BLaER1 (cell line): ENCODE measurements around the gene E2F4.

ENCODE experiments used
- H3K27ac ChIP-seq: shearing (Covaris generic); formaldehyde crosslinking; 2 replicates; pipeline ENCODE4 v1.8.1; 2022
- H3K27me3 ChIP-seq: shearing (Covaris generic); formaldehyde crosslinking; 2 replicates; pipeline ENCODE4 v1.8.1; 2022
- H3K36me3 ChIP-seq: shearing (Covaris generic); formaldehyde crosslinking; 2 replicates; pipeline ENCODE4 v1.8.1; 2022
- H3K4me1 ChIP-seq: shearing (Covaris generic); formaldehyde crosslinking; 2 replicates; pipeline ENCODE4 v1.8.1; 2022
- H3K4me2 ChIP-seq: shearing (Covaris generic); formaldehyde crosslinking; 2 replicates; pipeline ENCODE4 v1.8.1; 2022
- H3K4me3 ChIP-seq: shearing (Covaris generic); formaldehyde crosslinking; 2 replicates; pipeline ENCODE4 v1.8.1; 2022
- H3K9ac ChIP-seq: shearing (Covaris generic); formaldehyde crosslinking; 2 replicates; pipeline ENCODE4 v1.8.1; 2022
- H3K9me3 ChIP-seq: shearing (Covaris generic); formaldehyde crosslinking; 2 replicates; pipeline ENCODE4 v1.8.1; 2022
- H4K20me1 ChIP-seq: shearing (Covaris generic); formaldehyde crosslinking; 2 replicates; pipeline ENCODE4 v1.8.1; 2022
- Cebpa-rat ChIP-seq: shearing (Covaris generic); IDR thresholded peaks from 2 replicates; pipeline ENCODE4 v1.8.1; 2022

Gene E2F4

GRCh38 chr16:67191995-67192681 lies at the start of gene E2F4:
E2F4 (plus strand) TSS chr16:67192155; CDS start chr16:67192228, 73 bp downstream.
- Histone ChIP-seq H3K4me3 (peak within 1 kb of the TSS; percentile 100), H3K9me3 (no peaks in the 10 kb centered on the region), H3K36me3 (peaks cover 42% of the 10 kb centered on the region), H3K9ac (peak within 1 kb of the TSS; percentile 99), H4K20me1 (peaks cover 49% of the 10 kb centered on the region), H3K4me2 (peak within 1 kb of the TSS; percentile 96), H3K27ac (peak within 1 kb of the TSS; percentile 97), H3K4me1 (peaks cover 51% of the 10 kb centered on the region), H3K27me3 (no peaks in the 10 kb centered on the region)
- no peak for TF ChIP-seq Cebpa-rat

DNA sequence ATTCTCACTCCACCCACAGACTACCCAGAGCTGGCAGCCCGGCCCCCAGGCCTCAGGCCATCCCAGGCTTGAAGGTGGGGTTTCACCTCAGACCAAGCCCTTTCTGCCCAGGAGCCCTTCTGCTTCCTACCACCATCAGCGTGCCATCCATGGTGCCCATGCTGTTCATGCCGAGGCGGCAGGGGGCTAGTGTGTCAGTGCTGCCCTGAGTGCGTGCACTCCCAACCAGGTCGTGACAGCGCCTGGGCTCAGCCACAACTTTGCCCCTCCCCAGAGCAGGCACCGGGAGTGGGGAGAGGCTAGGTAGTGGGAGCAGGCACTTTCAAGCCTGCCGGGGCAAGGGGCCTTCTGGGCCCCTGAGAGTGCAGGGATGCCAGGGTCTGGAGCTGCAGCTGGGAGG lies 49.6 kb upstream of the E2F4 start:
- H3K9me3 ChIP-seq, result no peaks in the 10 kb centered on the region
- peaks cover 100% of the 10 kb centered on the region for H3K36me3 ChIP-seq
- no peak overlapping the region for H3K4me2 ChIP-seq
- no peak for TF ChIP-seq Cebpa-rat
- H4K20me1 ChIP-seq, result peaks cover 29% of the 10 kb centered on the region
- no peaks in the 10 kb centered on the region for H3K27me3 ChIP-seq
- no peaks in the 10 kb centered on the region for H3K4me1 ChIP-seq
- no peak overlapping the region for H3K27ac ChIP-seq
- no peak overlapping the region for H3K4me3 ChIP-seq
- H3K9ac ChIP-seq, result no peak overlapping the region

DNA sequence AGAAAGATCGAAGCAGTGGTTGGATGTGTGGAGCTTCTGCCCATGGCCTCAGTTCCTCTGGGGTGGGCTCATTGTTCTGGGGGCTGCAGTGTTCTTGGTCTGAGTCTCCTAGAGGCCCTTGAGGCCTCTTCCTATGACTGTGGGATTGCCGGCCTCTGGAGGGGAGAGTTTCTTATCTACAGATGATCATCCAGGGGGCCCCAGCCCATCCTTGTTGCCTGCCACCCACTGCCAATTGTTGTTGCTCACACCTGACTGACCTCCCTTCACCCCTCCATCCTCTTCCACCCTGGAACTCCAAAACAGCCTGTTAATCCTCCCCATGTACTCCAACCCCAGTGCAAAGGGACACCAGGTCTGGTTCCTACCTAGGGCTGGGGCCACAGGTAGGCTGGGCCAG lies 47.0 kb upstream of the E2F4 start:
- Histone ChIP-seq H3K9ac (0 out of 2 replicates have a peak overlapping the region, but pooled peaks have one; percentile 10), H4K20me1 (peaks cover 55% of the 10 kb centered on the region), H3K4me2 (no peak overlapping the region), H3K36me3 (peaks cover 100% of the 10 kb centered on the region), H3K9me3 (peaks cover 6% of the 10 kb centered on the region; the same call in 1 of the 2 replicates), H3K27ac (no peak overlapping the region), H3K4me3 (no peak overlapping the region), H3K4me1 (no peaks in the 10 kb centered on the region), H3K27me3 (peaks cover 13% of the 10 kb centered on the region)
- TF ChIP-seq Cebpa-rat, result no peak

- Histone ChIP-seq H3K27me3 (peaks cover 21% of the 10 kb centered on the region), H3K9me3 (peaks cover 6% of the 10 kb centered on the region; the same call in 1 of the 2 replicates), H3K4me2 (no peak overlapping the region), H3K4me3 (no peak overlapping the region), H4K20me1 (peaks cover 63% of the 10 kb centered on the region), H3K27ac (no peak overlapping the region), H3K9ac (no peak overlapping the region), H3K4me1 (peaks cover 8% of the 10 kb centered on the region), H3K36me3 (peaks cover 96% of the 10 kb centered on the region)
- no peak for TF ChIP-seq Cebpa-rat
Measured at GRCh38 chr16:67145746-67146145, 46.2 kb upstream of the E2F4 start.

DNA sequence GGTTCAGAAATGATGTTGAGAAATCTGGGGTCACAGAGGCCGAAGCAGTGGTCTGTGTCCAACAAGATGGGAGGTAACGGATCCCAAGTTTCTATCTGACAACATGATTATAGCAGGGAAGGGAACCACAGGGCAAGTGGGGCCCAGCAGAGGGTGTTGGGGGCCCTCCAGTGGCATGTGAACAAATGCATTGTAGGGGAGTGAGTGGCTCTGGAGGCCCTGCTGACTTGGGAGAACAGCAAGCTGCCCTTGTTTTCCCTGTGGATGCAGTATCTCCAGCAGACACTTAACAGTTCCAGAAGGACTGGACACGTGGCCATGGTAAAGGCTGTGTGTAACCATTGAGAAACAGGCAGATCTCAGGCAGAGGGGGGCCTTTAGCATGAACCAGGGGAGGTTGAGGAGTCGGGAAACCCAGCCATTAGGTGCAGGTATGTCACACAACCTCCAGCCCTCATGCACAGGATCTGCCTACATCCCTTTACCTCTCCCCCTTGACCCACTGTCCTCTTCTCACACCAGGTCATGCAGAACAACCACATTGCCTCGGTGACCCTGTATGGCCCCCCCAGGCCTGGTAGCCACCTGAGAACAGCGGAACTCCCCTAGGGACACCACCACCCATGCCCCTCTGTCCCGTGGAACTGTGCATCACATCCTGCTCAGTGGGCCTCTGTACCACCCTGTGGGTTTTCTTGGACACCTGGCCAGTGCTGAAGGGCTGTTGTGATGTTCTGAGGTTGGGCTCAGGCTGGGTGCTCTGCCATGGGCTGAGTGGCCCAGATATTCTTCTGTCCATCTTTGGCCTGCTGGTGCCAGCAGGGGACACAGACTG lies 45.2 kb upstream of the E2F4 start:
- Histone ChIP-seq H4K20me1 (peaks cover 73% of the 10 kb centered on the region), H3K4me1 (peaks cover 14% of the 10 kb centered on the region), H3K9me3 (peaks cover 6% of the 10 kb centered on the region; the same call in 1 of the 2 replicates), H3K4me3 (no peak overlapping the region), H3K27ac (no peak overlapping the region), H3K36me3 (peaks cover 87% of the 10 kb centered on the region), H3K9ac (no peak overlapping the region), H3K27me3 (peaks cover 31% of the 10 kb centered on the region), H3K4me2 (no peak overlapping the region)
- TF ChIP-seq Cebpa-rat, result no peak

DNA sequence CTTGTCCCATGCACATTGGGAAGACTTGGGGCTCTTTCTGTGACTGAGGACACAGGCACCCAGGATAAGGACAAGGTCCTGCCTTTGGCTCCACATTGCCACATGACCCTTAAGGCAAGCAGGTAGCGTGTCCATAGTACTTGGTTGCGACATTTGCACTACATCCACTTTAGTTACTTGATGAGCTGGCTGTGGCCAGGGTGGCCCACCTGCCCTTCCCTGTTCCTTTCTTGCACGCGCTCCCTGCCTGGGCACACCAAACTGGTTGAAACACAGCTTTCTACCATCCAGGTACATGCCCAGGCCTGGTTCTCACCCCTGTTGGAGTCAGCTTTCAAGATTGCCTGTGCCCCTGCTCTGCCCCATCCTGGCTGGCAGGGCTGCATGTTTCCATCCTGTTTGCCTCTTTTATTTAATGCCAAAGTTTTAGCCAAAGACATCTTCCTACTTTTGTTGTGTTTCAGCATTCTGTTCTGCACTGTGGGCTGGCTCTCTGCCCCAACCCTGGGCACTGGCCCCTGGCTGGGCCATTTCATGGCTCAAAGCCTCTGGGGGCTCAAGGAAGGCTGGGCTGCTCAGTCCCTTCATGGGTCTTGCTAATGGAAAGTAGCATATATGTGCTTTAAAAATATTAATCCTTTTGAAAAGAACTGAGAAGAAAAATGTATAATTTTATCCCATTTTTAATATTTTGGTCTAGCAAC lies 44.4 kb upstream of the E2F4 start:
- Histone ChIP-seq H3K9ac (no peak overlapping the region), H3K9me3 (peaks cover 6% of the 10 kb centered on the region; the same call in 1 of the 2 replicates), H4K20me1 (peaks cover 82% of the 10 kb centered on the region), H3K4me3 (no peak overlapping the region), H3K4me2 (no peak overlapping the region), H3K36me3 (peaks cover 78% of the 10 kb centered on the region), H3K27me3 (peaks cover 40% of the 10 kb centered on the region), H3K4me1 (peaks cover 14% of the 10 kb centered on the region), H3K27ac (no peak overlapping the region)
- no peak for TF ChIP-seq Cebpa-rat

DNA sequence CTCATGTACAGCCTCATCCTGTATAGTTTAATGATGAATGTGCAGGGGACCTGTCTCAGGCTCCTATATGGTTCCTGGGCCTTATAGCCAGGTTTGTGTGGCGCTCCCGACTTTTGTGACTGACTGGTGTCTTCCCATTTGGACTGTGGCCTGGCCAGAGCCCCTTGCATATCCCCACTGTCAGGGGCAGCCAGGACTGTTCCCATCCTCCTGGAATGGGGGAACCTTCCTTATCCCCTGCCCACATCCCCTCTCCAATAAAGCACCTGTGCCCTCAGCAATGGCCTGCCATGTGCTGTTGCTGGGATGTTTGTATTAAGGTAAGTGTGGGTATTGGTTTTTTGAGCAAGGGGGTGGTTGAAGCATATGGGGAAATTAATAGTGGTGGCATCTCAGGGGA lies 43.7 kb upstream of the E2F4 start:
- no peak for TF ChIP-seq Cebpa-rat
- Histone ChIP-seq H3K4me2 (no peak overlapping the region), H3K9ac (no peak overlapping the region), H3K27me3 (peaks cover 41% of the 10 kb centered on the region), H3K4me3 (no peak overlapping the region), H4K20me1 (peaks cover 88% of the 10 kb centered on the region), H3K4me1 (peaks cover 14% of the 10 kb centered on the region), H3K27ac (no peak overlapping the region), H3K9me3 (peaks cover 6% of the 10 kb centered on the region; the same call in 1 of the 2 replicates), H3K36me3 (peaks cover 72% of the 10 kb centered on the region)

GRCh38 chr16:67148656-67149275 lies 43.2 kb upstream of the E2F4 start:
- Histone ChIP-seq H3K27me3 (peaks cover 41% of the 10 kb centered on the region), H3K27ac (no peak overlapping the region), H3K9me3 (peaks cover 6% of the 10 kb centered on the region; the same call in 1 of the 2 replicates), H3K4me2 (no peak overlapping the region), H3K9ac (no peak overlapping the region), H4K20me1 (peaks cover 92% of the 10 kb centered on the region), H3K4me3 (no peak overlapping the region), H3K4me1 (peaks cover 14% of the 10 kb centered on the region), H3K36me3 (peaks cover 66% of the 10 kb centered on the region)
- no peak for TF ChIP-seq Cebpa-rat
